ENCODE results near the gene PON2. TPM values are rescaled to one million over a fixed set of nuclear protein-coding genes. Genes with fewer than 3 reads are reported as not detected.

The PON2 gene
- total and polyA plus RNA-seq, 10 of the 15 experiments (the other 5 are each of a cell fraction or from before 2014, with no cell fraction given): 22.9 to 127 (median 46.1) TPM

DNA sequence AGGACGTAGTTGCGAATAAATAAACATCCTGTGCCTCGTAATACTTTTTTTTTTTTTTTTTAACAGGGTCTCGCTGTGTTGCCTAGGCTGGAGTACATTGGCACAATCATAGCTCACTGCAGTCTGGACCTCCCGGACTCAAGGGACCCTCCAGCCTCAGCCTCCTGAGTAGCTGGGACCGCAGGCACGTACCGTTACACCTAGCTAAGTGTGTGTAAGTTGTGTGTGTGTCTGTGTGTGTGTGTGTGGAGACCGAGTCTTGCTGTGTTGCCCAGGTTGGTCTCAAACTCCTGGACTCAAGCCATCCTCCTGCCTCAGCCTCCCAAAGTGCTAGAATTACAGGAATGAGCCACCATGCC is 573 bp upstream of the PON2 start:
- Histone ChIP-seq H3K9me3 (replicated peaks; ENCODE audit: control insufficient read depth, insufficient read depth, low read length) (no peaks in the 10 kb centered on the region), H3K9ac (ENCODE audit: control insufficient read depth, insufficient read depth, low read length) (no peak overlapping the region), H3K27ac (ENCODE audit: control insufficient read depth, insufficient read depth) (no peak overlapping the region), H3K27me3 (replicated peaks in 1 of 2; ENCODE audit: control insufficient read depth in 2 of 2, insufficient read depth in 2 of 2, low read length in 1 of 2) (no peaks in the 10 kb centered on the region), H3K4me2 (ENCODE audit: control insufficient read depth, insufficient read depth) (peak overlapping the region; percentile 72; the same call in 1 of the 2 replicates), H3K4me1 (ENCODE audit: control insufficient read depth, insufficient read depth, low read length) (no peaks in the 10 kb centered on the region), H2AFZ (ENCODE audit: control insufficient read depth, low read depth, low read length) (no peak overlapping the region), H3K4me3 (no peak overlapping the region), H4K20me1 (ENCODE audit: control insufficient read depth, insufficient read depth) (no peaks in the 10 kb centered on the region), H3K36me3 (ENCODE audit: control insufficient read depth in 2 of 2, insufficient read depth in 2 of 2, low read length in 1 of 2) (no peaks in the 10 kb centered on the region; a peak in 1 of 4 replicates), H3K79me2 (ENCODE audit: control insufficient read depth, insufficient read depth, low read length) (no peaks in the 10 kb centered on the region)
- ChIA-PET SMC1A (ENCODE audit: uncharacterized antibody, unreplicated experiment) (interaction anchor here (0.7 to 3.8 kb wide), 13 partner anchors 9 to 65 kb away, joined by 3 to 21 read pairs (median 7); no protein-coding TSS in a partner anchor), RAD21 (ENCODE audit: unreplicated experiment) (interaction anchor here (0.6 to 4.7 kb wide), 10 partner anchors 9 to 251 kb away, joined by 3 to 36 read pairs (median 6); no protein-coding TSS in a partner anchor), CTCF (interaction anchor here (0.6 to 3.1 kb wide), 7 partner anchors 10 to 907 kb away, joined by 3 to 22 read pairs (median 6); no protein-coding TSS in a partner anchor), POLR2A (interaction anchor here (0.8 to 2.0 kb wide), 6 partner anchors 11 to 41 kb away, joined by 3 to 8 read pairs (median 5); no protein-coding TSS in a partner anchor)
- BruUV-seq (replicated peaks): no TSS peak
- TF ChIP-seq, protein P1, sequence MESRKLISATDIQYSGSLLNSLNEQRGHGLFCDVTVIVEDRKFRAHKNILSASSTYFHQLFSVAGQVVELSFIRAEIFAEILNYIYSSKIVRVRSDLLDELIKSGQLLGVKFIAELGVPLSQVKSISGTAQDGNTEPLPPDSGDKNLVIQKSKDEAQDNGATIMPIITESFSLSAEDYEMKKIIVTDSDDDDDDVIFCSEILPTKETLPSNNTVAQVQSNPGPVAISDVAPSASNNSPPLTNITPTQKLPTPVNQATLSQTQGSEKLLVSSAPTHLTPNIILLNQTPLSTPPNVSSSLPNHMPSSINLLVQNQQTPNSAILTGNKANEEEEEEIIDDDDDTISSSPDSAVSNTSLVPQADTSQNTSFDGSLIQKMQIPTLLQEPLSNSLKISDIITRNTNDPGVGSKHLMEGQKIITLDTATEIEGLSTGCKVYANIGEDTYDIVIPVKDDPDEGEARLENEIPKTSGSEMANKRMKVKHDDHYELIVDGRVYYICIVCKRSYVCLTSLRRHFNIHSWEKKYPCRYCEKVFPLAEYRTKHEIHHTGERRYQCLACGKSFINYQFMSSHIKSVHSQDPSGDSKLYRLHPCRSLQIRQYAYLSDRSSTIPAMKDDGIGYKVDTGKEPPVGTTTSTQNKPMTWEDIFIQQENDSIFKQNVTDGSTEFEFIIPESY (IDR thresholded peaks at IDR 0.05): no peak
- TF ChIP-seq ZNF217 (IDR thresholded peaks at IDR 0.05) (no peak), YBX1 (IDR thresholded peaks at IDR 0.05) (0 out of 2 replicates have a peak, but pooled peaks have one; percentile 53), HDGF (IDR thresholded peaks at IDR 0.05) (0 out of 2 replicates have a peak, but pooled peaks have one; percentile 43), IKZF2 (IDR thresholded peaks at IDR 0.05) (0 out of 4 replicates have a peak, but pooled peaks of 1 of the 2 experiments have one; percentile 5)
- TF ChIP-seq, protein P2, sequence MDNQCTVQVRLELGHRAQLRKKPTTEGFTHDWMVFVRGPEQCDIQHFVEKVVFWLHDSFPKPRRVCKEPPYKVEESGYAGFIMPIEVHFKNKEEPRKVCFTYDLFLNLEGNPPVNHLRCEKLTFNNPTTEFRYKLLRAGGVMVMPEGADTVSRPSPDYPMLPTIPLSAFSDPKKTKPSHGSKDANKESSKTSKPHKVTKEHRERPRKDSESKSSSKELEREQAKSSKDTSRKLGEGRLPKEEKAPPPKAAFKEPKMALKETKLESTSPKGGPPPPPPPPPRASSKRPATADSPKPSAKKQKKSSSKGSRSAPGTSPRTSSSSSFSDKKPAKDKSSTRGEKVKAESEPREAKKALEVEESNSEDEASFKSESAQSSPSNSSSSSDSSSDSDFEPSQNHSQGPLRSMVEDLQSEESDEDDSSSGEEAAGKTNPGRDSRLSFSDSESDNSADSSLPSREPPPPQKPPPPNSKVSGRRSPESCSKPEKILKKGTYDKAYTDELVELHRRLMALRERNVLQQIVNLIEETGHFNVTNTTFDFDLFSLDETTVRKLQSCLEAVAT (IDR thresholded peaks at IDR 0.05): peak; percentile 82; the same call in 1 of the 2 replicates
- 43% methylated on average over 9 of the region's 9 CpGs for WGBS (ENCODE audit: insufficient coverage, insufficient replicate concordance, low lambda C conversion rate, missing lambda C conversion rate)
- FAIRE-seq (no peak), DNase-seq (ENCODE audit: low read depth, low spot score) (no peak), ATAC-seq (peak; percentile 1)
- in situ Hi-C loops (cut with MboI) (no loop called here), intact Hi-C loops (cut with micrococcal nuclease; ENCODE audit: unreplicated experiment) (loop anchor here (1.0 to 2.0 kb wide), 3 partner anchors 15 to 65 kb away; no protein-coding TSS in a partner anchor)
